Esophagus squamous epithelium (tissue), 5 donors: ENCODE measurements around the gene RAPGEF3. TPM values are rescaled to one million over a fixed set of nuclear protein-coding genes. Genes with fewer than 3 reads are reported as not detected.
A peak's percentile ranks its signal among the peaks of the same experiment; 100 is the strongest.

Experiments
- DNase-seq: peaks from one replicate; lab custom pipeline; 2025; lab: John Stamatoyannopoulos, UW
- H3K27ac ChIP-seq, 4 donors: fragments of 200-600 bp; sonication (generic); one replicate each; pipeline ENCODE4 v1.5.1; 2016 to 2019; ENCODE audit warnings: mild to moderate bottlenecking in 1 of 4
- H3K27me3 ChIP-seq, 4 donors: fragments of 200-600 bp; sonication (generic); 1 replicate in 3 of 4; 2 replicates in 1 of 4; pipeline versions ENCODE4 v1.5.1 to v1.6.0; 2017 to 2021; ENCODE audit warnings: antibody characterized with exemption in 1 of 4
- H3K36me3 ChIP-seq, 3 donors: fragments of 200-600 bp; sonication (generic); one replicate each; pipeline ENCODE4 v1.5.1; 2016 to 2019
- H3K4me1 ChIP-seq, 3 donors: fragments of 200-600 bp; sonication (generic); one replicate each; pipeline ENCODE4 v1.5.1; 2017 to 2019
- H3K4me3 ChIP-seq, 4 donors: fragments of 200-600 bp; sonication (generic); 1 replicate in 3 of 4; 2 replicates in 1 of 4; pipeline ENCODE4 v1.5.1; 2016 to 2019; ENCODE audit warnings: mild to moderate bottlenecking in 2 of 4, moderate library complexity in 1 of 4
- H3K9me3 ChIP-seq, 3 donors: fragments of 200-600 bp; sonication (generic); one replicate each; pipeline ENCODE4 v1.5.1; 2016 to 2019
- CTCF ChIP-seq, 6 experiments: fragments of 450-650 bp in 4 of 6; fragments of 200-600 bp in 2 of 6; sonication (generic) in 2 of 6; IDR thresholded peaks; one replicate each; pipeline ENCODE4 v1.5.1; 2016 to 2019; ENCODE audit warnings: antibody characterized with exemption in 6 of 6, mild to moderate bottlenecking in 4 of 6, moderate library complexity in 4 of 6
- POLR2A ChIP-seq, 4 donors: fragments of 450-650 bp; IDR thresholded peaks; one replicate each; pipeline ENCODE4 v1.6.1; 2017; ENCODE audit warnings: antibody characterized with exemption in 4 of 4, mild to moderate bottlenecking in 4 of 4, moderate library complexity in 3 of 4
- WGBS, 2 donors: methylation state at CpG; one replicate each; pipeline ENCODE4 v1.1.5; 2018; 5-methylcytosine and 5-hydroxymethylcytosine counted together
- intact Hi-C: fragments of 100-400 bp; cut with DNase I; formaldehyde crosslinking; loops from one replicate; pipeline ENCODE4 v1.15.0; 2022
- total RNA-seq, 4 donors: library from RNA; depleted of rRNA; stranded (reverse); fragments of >200 nt; gene quantifications; one replicate each; pipeline ENCODE4 v1.1.0, GENCODE V29; 2016
- donor health status: DM: yes; HTN: yes; CAD: no.

RAPGEF3 gene, protein sequence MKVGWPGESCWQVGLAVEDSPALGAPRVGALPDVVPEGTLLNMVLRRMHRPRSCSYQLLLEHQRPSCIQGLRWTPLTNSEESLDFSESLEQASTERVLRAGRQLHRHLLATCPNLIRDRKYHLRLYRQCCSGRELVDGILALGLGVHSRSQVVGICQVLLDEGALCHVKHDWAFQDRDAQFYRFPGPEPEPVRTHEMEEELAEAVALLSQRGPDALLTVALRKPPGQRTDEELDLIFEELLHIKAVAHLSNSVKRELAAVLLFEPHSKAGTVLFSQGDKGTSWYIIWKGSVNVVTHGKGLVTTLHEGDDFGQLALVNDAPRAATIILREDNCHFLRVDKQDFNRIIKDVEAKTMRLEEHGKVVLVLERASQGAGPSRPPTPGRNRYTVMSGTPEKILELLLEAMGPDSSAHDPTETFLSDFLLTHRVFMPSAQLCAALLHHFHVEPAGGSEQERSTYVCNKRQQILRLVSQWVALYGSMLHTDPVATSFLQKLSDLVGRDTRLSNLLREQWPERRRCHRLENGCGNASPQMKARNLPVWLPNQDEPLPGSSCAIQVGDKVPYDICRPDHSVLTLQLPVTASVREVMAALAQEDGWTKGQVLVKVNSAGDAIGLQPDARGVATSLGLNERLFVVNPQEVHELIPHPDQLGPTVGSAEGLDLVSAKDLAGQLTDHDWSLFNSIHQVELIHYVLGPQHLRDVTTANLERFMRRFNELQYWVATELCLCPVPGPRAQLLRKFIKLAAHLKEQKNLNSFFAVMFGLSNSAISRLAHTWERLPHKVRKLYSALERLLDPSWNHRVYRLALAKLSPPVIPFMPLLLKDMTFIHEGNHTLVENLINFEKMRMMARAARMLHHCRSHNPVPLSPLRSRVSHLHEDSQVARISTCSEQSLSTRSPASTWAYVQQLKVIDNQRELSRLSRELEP
- total RNA-seq, result 10 to 100 TPM; 12.9 to 39.3 (median 22.5) TPM

- intact Hi-C loops, result no loop called here
- Histone ChIP-seq H3K27me3 (no peaks in the 10 kb centered on the region), H3K4me3 (peak within 1 kb of the TSS; percentile 54 to 77 (median 72)), H3K36me3 (no peaks in the 10 kb centered on the region), H3K27ac (peak within 1 kb of the TSS; percentile 90 to 93 (median 91)), H3K9me3 (no peaks in the 10 kb centered on the region), H3K4me1 (peaks cover 47 to 77% (median 55%) of the 10 kb centered on the region in 3 donors)
- DNase-seq, result no peak
- 0% methylated on average over 31 to 38 of the region's 57 CpGs for WGBS, 2 donors
- peak; percentile 34 to 69 (median 50) for TF ChIP-seq CTCF (IDR thresholded peaks at IDR 0.05)
- peak in 2 of 4 donors; percentile 7 to 41 for TF ChIP-seq POLR2A (IDR thresholded peaks at IDR 0.05)
These were observed at the start of gene RAPGEF3 for GRCh38 chr12:47758834-47759690. Gene RAPGEF3 (minus strand): TSS chr12:47758880. CDS start chr12:47758556, 324 bp downstream.

GRCh38 chr12:47808050-47808449 lies 49.4 kb upstream of the RAPGEF3 start:
- Histone ChIP-seq H3K9me3 (no peaks in the 10 kb centered on the region), H3K27ac (peak overlapping the region; percentile 57 to 99 (median 98)), H3K4me3 (peak overlapping the region in 1 of 4 donors; percentile 40), H3K4me1 (peaks cover 85 to 100% (median 95%) of the 10 kb centered on the region in 3 donors), H3K36me3 (peaks cover 0 to 16% (median 0%) of the 10 kb centered on the region in 3 donors), H3K27me3 (no peaks in the 10 kb centered on the region)
- DNase-seq, result no peak
- TF ChIP-seq POLR2A (IDR thresholded peaks at IDR 0.05) (no peak), CTCF (IDR thresholded peaks at IDR 0.05) (no peak)
- intact Hi-C loops, result no loop called here
- 61% methylated on average over 3 of the region's 9 CpGs; no CpG with 5 or more reads in 1 of the 2 donors for WGBS, 2 donors

DNA sequence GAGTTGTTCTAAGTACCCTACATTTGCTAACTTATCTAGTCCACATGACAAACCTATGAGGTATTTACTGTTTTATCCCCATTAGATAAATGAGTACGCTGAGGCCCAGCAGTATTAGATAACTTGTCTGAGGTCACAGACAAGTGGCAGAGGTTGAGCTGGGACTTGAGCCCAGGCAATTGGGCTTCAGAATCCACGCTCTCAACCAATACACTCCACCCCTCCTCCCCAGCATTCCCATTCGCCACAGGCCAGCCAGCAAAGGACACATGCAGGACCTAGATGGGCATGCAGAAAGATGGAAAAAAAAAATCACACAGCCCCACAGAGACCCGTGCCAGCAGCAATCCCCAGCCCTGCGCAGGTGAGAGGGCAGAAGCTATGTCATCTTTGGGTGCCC lies 48.7 kb upstream of the RAPGEF3 start:
- Histone ChIP-seq H3K4me3 (no peak overlapping the region), H3K36me3 (peaks cover 0 to 16% (median 0%) of the 10 kb centered on the region in 3 donors), H3K27me3 (no peaks in the 10 kb centered on the region), H3K4me1 (peaks cover 85 to 100% (median 99%) of the 10 kb centered on the region in 3 donors), H3K9me3 (no peaks in the 10 kb centered on the region), H3K27ac (peak overlapping the region; percentile 57 to 99 (median 98))
- intact Hi-C loops, result no loop called here
- TF ChIP-seq CTCF (IDR thresholded peaks at IDR 0.05) (no peak), POLR2A (IDR thresholded peaks at IDR 0.05) (no peak)
- DNase-seq, result no peak
- whole genome bisulfite sequencing, 2 donors, result 40 to 57% methylated on average over 3 to 5 of the region's 5 CpGs

- Histone ChIP-seq H3K36me3 (peaks cover 0 to 16% (median 0%) of the 10 kb centered on the region in 3 donors), H3K4me3 (peak overlapping the region in 1 of 4 donors; percentile 4), H3K9me3 (no peaks in the 10 kb centered on the region), H3K4me1 (peaks cover 83 to 100% (median 99%) of the 10 kb centered on the region in 3 donors), H3K27me3 (no peaks in the 10 kb centered on the region), H3K27ac (peak overlapping the region; percentile 51 to 99 (median 86))
- intact Hi-C loops, result no loop called here
- TF ChIP-seq CTCF (IDR thresholded peaks at IDR 0.05) (no peak), POLR2A (IDR thresholded peaks at IDR 0.05) (no peak)
- WGBS, 2 donors, result 13 to 73% methylated on average over 1 to 2 of the region's 2 CpGs
- no peak for DNase-seq
These were observed 46.7 kb upstream of the RAPGEF3 start for GRCh38 chr12:47805417-47805816.
